Activated T-helper 9 cell treated with anti-CD3 and anti-CD28 coated beads, Interleukin-2, amount 50 U/mL, for 16 hours (primary cell): Measurements from ENCODE around the gene FAHD2B.
"Not testable (repeated sequence)": the region's sequence is repeated elsewhere in the genome, so short reads cannot be mapped to it uniquely, and the experiment has no call there.

Experiments
- DNase-seq: peaks from one replicate; pipeline ENCODE4 v3.0.0-alpha.2; 2020; ENCODE audit warnings: low read depth

FAHD2B gene, protein sequence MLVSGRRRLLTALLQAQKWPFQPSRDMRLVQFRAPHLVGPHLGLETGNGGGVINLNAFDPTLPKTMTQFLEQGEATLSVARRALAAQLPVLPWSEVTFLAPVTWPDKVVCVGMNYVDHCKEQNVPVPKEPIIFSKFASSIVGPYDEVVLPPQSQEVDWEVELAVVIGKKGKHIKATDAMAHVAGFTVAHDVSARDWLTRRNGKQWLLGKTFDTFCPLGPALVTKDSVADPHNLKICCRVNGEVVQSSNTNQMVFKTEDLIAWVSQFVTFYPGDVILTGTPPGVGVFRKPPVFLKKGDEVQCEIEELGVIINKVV

DNA sequence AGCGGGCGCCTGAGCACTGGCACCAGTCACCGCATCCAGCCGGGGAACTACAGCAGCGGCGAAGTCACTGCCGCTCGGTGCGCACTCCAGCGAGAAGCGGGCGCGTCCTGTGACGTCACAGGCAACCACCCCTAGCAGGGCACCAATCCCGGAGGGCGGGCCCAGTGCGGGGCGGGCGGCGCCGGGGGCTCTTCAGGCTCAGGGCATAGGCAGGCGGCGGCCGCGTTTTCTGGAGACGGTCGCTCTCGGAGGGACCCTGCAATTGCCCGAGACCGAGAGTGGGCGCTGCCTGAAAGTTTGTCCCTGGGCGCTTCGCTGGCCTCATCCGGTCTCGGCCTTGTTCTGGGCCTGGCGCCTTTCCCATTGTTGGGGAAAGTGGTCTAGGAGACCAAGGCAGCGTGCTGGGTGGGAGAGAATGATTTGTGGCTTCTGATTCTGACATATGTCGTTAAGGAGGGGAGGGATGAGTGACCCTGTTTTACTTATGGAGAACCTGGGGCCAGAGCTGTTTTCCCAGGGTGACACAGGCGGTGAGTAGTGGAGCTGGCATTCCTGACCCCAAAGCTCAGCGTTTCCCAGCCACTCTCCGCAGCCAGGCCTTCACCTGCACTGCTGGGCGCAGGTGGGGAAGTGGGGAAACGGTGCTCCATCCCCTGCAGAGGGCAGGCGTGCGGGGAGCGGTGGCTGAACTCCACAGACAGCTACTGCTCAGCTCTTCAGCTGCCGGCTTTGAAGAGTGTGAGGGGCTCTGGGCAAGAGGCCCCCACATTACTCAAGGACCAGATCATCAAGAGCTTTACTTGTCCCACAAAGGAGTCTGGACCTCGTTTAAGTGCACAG is at the start of gene FAHD2B:
TSS of gene FAHD2B (minus strand) at position 111 of the 840 bp plus-strand sequence. CDS start 3,176 bp downstream, outside the sequence.
- DNase-seq: peak; percentile 77

DNA sequence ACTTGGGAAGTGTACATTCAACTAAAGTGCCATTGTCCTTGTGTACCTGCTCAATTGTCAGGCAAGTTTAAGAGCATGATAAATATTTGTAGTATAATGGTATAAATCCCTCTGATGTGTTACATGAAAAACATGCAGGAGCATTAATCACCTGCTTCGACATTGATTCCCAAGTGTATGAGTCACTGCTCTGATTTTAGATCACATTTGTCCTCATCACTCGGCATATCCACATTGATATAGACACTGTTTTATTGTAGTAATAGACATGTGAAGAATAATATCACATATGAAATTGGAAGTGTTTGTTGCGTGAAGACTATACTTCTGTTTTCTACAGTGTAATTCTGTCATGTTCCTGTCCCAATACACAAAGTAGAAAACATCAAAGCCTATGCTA is 49.3 kb upstream of the FAHD2B start:
- not testable (repeated sequence) for DNase-seq

DNA sequence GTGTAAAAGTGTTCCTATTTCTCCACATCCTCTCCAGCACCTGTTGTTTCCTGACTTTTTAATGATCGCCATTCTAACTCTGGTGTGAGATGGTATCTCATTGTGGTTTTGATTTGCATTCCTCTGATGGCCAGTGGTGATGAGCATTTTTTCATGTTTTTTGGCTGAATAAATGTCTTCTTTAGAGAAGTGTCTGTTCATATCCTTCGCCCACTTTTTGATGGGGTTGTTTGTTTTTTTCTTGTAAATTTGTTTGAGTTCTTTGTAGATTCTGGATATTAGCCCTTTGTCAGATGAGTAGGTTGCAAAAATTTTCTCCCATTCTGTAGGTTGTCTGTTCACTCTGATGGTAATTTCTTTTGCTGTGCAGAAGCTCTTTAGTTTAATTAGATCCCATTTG is 34.4 kb upstream of the FAHD2B start:
- not testable (repeated sequence) for DNase-seq

DNA sequence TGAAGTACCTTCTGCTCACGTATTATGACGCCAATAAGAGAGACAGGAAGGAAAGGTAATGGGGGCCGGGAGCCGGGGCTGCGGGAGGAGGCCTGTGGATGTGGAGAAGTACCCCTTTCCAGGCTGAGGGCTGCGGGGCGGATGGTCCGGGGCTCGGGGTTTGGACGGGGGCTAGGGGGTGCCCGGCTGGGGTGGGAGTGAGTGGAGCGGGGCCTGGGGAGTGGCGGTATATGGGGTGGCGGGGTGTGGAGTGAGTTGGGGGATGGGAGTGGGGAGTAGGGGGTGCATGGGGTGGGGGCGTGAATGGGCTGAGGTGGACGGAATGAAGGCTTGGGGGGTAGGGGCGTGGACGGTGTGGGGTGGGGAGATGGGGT is 19.2 kb upstream of the FAHD2B start:
- not testable (repeated sequence) for DNase-seq

DNA sequence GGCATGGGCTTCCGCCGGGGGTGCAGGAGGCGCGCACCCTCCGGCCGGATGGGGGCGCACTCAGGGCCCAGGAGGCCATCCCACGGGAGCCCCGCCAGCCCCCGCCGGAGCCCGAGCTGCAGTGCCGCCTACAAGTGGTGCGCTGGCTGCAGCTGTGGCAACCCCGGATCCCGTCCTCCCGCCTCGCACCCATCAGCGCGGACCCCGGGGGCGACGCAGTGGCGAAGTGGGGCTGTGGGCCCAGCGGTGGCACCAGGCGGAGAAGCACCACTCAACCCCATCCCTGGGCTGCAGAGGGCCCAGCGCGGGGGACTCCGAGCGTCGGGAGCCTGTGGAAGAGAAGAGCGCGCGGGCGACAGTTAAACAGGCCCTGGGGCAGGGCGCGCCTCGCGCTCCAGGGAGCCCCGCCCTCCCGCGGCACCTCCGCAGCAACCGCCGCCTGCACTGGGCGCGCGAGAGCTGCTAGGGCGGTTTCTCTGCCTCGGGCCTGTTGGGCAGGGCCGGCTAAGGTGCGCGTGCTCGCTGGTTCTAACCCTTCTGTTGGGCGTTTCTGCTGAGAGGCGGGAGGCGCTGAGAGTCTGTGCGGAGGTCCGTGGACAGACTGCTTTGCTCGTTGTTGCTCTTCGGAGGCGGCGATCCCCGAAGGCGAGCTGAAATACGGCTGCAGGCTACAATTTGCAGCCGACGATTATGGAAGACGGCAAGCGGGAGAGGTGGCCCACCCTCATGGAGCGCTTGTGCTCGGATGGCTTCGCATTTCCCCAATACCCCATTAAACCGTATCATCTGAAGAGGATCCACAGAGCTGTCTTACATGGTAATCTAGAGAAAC is 18.6 kb upstream of the FAHD2B start, which contains the start of gene ANKRD36:
TSS of gene ANKRD36 (plus strand) at position 104 of the 832 bp plus-strand sequence. CDS start at position 691, 587 bp downstream.
- peak; percentile 79 for DNase-seq

DNA sequence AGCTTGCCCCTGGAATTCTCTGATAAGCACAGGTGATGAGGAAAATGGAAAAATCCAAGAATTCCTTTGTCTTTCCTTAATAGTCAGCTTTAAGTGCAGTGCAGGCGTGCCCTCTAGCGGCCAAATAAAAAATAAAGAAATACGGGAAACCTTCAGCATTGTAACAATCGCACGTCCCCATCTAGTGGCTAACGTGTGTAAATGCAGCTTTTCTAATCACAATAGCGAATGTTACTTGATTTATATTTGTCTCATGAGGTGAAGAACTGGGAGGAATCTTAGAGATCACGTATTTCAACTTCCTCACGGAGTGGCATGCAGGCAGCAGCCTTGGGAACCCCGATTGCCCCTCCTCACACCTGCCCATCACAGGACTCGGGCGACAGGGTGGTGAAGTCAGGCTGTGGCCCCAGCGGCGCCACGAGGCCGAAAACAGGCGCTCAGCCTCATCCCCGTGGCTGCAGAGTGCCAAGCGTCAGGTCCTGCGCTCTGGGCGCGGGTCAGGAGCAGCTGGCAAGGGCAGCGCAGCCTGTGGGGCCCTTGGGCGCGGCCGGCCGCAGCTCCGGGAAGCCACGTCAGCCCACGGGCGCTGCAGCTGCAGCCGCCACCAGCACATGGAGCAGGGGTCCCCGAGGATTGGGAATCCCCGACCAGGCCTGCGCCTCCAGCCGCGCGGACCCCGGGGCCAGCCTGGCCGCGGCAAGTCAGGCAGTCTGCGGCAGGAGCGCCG is 17.8 kb upstream of the FAHD2B start:
- DNase-seq: peak; percentile 25

DNA sequence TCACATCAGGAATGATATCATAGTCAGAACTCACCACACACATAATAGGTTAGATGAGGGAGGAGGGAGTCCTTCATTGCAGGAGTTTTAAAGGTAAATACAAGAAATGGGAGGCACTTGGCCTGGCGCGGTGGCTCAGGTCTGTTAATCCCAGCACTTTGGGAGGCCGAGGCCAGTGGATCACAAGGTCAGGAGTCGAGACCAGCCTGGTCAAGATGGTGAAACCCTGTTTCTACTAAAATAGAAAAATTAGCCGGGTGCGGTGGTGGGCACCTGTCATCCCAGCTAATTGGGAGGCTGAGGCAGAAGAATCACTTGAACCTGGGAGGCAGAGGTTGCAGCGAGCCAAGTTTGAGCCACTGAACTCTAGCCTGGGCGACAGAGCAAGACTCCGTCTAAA is 16.6 kb upstream of the FAHD2B start:
- DNase-seq: not testable (repeated sequence)

DNA sequence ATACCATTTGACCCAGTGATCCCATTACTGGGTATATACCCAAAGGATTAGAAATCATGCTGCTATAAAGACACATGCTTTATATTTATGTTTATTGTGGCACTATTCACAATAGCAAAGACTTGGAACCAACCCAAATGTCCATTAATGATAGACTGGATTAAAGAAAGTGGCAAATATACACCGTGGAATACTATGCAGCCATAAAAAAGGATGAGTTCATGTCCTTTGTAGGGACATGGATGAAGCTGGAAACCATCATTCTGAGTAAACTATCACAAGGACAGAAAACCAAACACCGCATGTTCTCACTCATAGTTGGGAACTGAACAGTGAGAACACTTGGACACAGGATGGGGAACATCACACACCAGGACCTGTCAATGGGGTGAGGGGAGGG is 12.2 kb upstream of the FAHD2B start:
- DNase-seq: not testable (repeated sequence)

DNA sequence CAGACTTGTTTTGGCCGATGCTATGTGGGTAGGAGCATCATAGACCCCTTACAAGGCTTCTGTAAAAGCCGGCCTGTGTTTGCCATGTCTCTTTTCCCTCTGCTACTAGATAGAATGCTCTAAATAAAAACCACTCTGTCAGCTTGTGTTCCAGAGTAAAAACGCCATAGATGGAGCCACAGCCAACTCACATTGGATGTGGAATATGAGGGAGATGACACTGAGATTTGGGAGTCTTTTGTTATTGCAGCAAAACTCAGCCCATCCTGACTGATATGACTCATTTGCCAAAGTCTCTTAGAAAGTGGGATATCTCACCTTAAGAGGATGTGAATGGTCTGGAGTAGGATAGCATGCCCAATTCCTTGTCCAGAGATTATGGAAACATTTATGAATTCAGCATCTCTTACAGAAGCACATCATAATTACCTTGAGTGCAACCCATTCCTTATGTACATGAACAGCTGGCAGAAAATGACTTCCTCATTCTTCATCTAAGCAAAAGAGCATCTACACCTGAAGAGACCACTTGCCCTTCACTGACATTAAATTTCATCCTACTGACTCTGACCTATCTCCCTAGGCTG is 4.2 kb upstream of the FAHD2B start:
- not testable (repeated sequence) for DNase-seq

DNA sequence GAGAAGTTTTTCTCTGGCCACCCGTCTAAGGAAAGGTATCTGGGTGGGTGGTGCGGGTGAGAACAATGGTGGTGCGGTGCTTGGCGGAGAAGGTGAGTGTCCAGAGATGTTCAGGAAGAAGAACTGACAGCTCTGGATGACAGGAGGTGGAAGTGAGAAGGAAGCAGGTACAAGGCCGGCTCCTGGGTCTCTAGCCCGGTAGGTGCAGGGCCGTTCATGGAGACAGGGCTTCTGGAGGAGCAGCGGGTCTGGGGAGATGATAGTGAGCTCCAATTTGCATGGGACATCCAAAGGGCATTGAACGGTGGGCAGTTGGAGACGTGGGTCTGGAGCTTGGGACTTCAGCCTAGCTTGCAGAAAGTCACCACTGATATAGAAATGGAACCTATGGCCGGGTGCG is 979 bp upstream of the FAHD2B start:
- no peak for DNase-seq

DNA sequence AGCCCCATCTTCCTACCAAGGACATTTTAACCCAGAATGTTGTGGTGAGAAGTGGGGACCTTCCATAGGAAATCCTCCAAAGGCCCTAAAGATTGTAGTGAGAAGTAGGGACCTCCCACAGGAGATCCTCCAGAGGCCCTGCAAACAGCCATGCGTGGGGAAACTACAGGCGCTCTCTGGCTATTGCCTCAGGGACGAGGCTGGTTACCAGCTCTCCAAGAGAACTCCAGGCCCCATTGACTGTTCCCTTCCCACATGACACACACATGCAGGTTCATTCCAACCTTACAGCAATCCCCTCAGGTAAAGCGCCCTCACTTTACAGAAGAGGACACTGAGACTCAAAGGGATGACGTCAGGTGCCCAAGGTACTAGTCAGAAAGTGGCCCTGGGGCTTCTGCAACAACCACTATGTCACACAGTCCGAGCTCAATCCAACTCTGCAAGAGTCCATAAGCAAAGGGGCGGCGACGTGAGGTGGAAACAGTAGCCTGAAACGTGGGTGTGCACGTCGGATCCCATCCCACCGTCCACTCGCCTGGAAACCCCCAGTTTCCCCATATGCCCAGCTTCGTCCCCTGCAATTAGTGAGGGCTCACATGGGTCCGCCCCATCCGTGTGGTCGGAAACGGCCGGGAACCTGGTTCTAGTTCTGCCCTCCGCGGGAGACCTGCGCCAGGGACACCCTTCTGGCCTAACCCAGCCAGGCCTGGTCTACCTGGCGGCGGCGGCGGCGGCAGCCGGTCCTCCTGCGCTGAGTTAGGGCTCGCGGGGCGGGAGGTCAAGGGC is 505 bp downstream of the FAHD2B start:
- DNase-seq: not testable (repeated sequence)

DNA sequence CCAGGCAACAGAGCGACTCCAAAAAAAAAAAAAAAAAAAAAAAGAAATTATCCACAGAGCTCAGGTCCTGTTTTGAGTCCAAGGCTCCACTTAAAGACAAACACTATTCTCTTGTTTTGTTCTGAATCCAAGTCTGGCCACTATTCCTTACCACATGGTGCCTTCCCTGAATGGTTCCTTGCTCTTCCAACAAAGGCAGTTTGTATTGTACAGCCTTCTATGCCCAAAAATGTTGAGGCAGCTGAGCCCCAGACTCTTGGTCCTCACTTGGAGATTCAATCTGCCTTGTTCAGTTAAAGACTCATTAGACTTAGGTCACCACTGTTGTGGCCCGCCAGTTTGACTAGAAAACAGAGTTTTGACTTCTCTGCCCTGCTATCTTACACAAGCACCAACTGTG is 1.7 kb downstream of the FAHD2B start:
- DNase-seq: not testable (repeated sequence)

DNA sequence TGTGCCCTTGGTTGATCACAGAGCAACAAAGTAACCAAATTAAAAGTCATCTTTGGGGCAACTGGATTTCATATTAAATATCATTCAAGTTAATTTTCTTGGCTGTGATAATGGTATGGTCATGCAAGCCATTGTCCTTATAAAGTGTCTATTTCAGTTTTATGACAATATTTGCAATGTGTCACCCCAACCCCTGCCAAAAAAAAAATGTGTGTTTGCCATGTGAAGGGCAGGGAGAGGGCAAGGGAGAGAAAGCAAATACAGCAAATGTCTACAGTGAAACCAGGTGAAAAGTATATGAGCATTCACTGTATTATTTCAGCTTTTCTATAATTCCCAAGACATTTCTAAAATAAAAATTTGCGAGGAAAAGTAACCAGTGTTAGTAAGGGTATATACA is 6.0 kb downstream of the FAHD2B start:
- DNase-seq: not testable (repeated sequence)

DNA sequence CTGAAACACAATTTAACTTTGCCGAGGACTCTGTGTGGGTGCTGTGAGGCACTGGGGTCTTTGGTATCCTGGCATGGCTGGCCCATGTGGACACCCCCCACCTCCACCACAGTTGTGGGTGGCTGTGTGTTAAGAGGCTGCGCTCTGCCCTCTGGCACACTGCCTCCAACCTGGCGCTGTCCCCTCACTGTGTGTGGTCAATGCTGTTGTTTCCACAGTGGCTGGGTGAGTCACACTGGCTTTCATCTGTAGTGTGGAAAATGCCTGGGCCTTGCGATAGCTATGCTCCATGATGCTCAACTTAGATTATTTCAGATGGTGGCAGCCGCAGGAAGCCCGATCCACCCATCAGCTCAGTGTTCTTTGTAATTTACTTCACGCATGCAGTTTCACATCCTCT is 9.6 kb downstream of the FAHD2B start:
- not testable (repeated sequence) for DNase-seq

DNA sequence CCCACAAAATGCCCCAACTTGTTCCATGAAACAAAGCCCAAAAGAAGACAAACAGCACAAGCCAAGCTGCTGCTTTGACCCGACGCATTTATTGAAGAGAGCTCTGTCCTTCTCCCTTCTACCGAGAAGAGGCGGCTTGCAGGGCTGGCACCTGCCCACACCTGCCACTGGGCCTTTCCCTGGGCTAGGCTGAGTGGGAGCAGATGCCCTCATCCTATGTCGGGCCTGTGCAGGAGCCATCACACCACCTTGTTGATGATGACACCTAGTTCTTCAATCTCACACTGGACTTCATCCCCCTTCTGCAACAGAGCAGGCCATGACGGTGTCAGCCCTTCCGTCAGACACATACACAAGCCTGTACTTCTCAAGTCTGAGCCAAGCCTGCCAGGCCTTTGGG is 11.2 kb downstream of the FAHD2B start:
- DNase-seq: not testable (repeated sequence)

DNA sequence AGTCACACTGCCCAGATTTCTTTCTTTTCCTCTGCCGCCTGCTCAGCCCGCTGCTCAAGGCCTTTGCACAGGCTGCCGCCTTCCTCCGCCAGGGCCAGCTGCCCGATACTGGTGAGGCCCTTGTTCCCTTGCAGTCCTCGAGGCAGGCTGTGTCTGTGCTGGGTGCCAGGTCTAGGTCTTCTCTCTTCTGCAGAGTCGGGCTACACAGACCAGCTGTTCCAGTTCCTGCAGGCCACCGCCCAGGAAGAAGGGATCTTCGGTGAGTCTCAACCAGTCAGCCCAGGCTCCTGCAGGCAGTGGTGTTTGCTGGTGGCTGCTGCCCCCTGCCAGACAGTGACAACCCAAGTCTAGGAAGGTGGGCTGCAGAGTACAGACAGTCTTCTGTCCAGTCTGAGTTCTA is 12.5 kb downstream of the FAHD2B start:
- DNase-seq: not testable (repeated sequence)

DNA sequence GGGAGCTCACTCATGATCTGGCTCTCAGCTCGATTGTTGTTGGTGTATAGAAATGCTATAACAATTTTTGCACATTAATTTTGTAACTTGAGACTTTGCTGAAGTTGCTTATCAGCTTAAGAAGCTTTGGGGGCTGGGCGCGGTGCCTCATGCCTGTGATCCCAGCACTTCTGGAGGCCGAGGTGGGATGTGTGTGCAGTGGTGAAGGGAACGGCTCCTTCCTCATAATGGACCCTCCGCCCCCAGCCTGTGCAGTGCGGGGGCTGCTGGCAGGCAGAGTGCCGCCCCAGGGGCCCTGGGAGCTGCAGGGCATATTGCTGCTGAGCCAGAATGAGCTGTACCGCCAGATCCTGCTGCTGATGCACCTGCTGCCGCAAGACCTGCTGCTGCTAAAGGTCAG is 13.8 kb downstream of the FAHD2B start:
- DNase-seq: not testable (repeated sequence)

DNA sequence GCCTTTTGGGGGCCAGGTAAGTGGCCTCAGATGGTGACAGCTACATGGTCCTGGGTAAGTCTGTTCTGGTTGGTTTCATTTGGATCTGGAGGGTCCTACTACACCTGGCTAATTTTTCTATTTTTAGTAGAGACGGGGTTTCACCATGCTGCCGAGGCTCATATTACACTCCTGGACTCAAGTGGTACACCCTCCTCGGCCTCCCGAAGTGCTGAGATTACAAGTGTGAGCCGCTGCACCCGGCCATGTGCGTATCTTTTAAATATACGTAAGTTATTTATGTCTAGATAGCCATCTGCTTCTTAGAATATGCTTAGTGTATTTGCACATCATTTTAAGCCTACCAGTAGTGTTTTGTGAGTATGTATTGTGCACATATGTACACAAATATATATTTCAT is 17.5 kb downstream of the FAHD2B start:
- DNase-seq: not testable (repeated sequence)

DNA sequence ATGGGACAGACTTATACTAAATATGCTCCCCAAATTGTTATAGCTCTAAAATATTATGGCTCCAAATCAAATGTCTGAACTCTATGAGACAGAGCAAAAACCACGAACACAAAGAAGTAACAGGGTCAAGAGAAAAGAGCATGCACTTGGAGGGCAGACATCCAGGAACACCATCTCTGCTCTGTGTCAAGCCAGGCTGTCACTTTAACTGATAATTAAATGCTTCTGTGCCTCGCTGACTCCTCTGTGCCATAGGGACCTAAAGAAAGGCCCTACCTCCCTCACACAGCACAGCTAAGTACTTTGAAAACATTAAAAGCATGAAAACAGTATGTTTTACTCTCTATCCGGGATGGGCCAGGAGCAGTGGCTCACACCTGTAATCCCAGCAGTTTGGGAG is 23.8 kb downstream of the FAHD2B start:
- DNase-seq: not testable (repeated sequence)

DNA sequence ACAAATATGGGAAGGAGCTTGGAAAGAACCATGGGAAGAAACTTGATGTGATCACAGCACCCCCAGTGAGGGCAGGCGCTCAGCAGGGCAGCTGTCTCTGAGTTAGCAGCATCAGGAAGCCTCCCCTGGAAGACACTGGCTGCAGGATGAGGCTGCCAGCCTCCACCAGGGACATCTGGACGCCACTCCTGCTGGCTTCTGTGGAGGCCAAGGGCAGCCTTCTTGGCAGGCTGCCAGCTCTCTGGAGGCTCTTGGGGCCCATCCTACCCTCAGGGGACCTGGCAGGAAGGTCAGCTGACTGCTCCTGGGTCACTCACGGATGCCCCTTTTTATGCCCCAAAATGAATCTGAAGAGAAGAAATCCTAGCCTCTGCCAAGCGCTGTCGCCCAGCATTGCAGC is 26.0 kb downstream of the FAHD2B start:
- not testable (repeated sequence) for DNase-seq
